HUES64 (cell line): ENCODE data around the gene SNCAIP. TPM values are rescaled to one million over a fixed set of nuclear protein-coding genes. Genes with fewer than 3 reads are reported as not detected.
A peak's percentile ranks its signal among the peaks of the same experiment; 100 is the strongest.

Experiments
- H3K27ac ChIP-seq: 2 replicates; pipeline ENCODE4 v1.7.0; 2013; ENCODE audit warnings: low read depth, low read length, inconsistent platforms
- H3K27me3 ChIP-seq: 2 replicates; pipeline ENCODE4 v1.6.1; 2013; ENCODE audit warnings: mild to moderate bottlenecking, low read length; ENCODE audit not compliant: insufficient read depth
- H3K36me3 ChIP-seq: 2 replicates; pipeline ENCODE4 v1.6.1; 2013; ENCODE audit warnings: mild to moderate bottlenecking, low read length; ENCODE audit not compliant: insufficient read depth
- H3K4me1 ChIP-seq: 2 replicates; pipeline ENCODE4 v1.6.1; 2013; ENCODE audit warnings: mild to moderate bottlenecking, low read length, moderate library complexity; ENCODE audit not compliant: insufficient read depth
- H3K4me3 ChIP-seq: 2 replicates; pipeline ENCODE4 v1.5.1; 2013; ENCODE audit warnings: mild to moderate bottlenecking, low read length, moderate library complexity
- H3K9ac ChIP-seq: 2 replicates; pipeline ENCODE4 v1.6.1; 2013; ENCODE audit warnings: mild to moderate bottlenecking, low read depth, low read length
- H3K9me3 ChIP-seq: 2 replicates; pipeline ENCODE4 v1.6.1; 2013; ENCODE audit warnings: low read depth, low read length; ENCODE audit not compliant: insufficient read depth
- WGBS: fragments of 150-250, 120-280 bp; methylation state at CpG from one replicate; pipeline ENCODE4 v1.1.7; 2013; ENCODE audit warnings: missing lambda C conversion rate; 5-methylcytosine and 5-hydroxymethylcytosine counted together
- polyA plus RNA-seq, 2 experiments: library from polyadenylated mRNA; stranded (reverse); fragments of 50-300 nt; gene quantifications; one replicate each; pipeline ENCODE4 v1.2.3, GENCODE V29; 2013

SNCAIP gene
- 4.4 TPM for polyA plus RNA-seq (2013, experiment 1 of 2)
- 5.8 TPM for polyA plus RNA-seq (2013, experiment 2 of 2)

DNA sequence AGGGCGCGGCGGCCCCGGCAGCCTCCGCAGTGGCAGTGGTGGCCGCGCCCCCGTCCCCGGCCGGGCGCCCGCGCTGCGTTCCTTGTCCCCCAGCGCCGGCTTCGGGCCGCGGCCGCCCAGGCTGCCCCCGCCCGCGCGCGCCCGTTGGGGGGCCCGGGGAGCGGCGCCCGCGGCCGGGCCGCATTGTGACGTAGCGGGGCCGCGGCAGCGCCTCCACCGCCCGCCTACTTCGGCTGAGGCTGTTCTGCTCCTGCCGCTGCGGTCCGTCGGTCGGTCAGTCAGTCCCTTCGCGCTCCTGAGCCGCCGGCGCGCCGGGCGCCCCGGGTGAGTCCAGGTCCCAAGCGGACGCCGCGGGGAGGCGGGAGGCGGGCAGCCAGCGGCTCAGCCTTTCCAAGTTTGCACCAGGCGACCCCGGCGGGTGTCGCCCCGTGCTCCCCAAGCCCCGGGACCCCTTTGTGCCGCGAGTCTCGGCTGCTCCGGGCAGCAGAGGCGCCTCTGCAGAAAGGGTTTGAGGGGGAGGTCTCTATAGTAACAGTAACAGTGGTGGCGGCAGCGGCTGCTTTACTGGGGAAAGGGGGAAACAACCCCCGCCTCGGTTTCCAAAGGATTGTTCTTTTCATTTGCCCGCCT lies at the start of gene SNCAIP:
SNCAIP (plus strand) TSS at position 277 of the 630 bp plus-strand sequence. CDS start 78,898 bp downstream, outside the sequence.
- WGBS, result under 1% methylated on average over 78 of the region's 78 CpGs
- H3K4me3 ChIP-seq, result peak within 1 kb of the TSS; percentile 64

DNA sequence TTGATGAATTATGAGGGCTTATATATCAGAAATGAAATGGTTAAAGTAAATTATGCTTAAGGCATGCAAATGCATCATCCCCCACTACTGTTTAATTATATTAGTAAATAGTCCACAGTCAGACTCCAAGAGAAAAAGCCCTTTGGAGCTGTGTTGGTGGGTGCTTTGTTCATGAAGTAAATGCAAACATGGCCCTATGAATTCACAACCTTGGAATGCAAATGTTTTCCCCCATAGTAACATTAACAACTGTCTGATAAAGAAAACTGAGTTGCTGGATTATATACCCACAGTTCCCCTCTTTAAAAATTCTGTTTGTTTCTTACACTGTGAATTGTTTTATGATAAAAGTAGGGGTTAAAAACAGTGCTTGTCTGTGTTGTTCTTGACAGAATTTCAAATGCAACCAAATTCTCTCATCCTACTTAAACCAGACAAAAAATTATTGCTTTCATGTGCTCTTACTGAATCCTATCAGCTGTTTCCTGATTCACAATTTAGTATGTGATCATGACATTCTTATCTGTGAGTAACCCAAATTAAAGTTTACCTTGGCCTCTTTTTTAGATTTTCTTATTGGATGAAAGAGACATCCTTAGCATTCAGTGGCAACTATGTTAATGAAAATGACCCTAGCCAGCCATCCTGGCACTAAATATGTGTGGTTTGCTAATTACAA lies 48.5 kb upstream of the SNCAIP start:
- no peak overlapping the region for H3K27ac ChIP-seq
- no peak overlapping the region for H3K4me3 ChIP-seq
- H3K4me1 ChIP-seq, result 0 out of 2 replicates have a peak, but pooled peaks cover 7% of the 10 kb centered on the region
- H3K9me3 ChIP-seq, result no peaks in the 10 kb centered on the region
- H3K9ac ChIP-seq, result no peak overlapping the region
- no peaks in the 10 kb centered on the region for H3K36me3 ChIP-seq
- H3K27me3 ChIP-seq, result no peaks in the 10 kb centered on the region

More for the DNA sequence above, at the start of gene SNCAIP:
- Histone ChIP-seq H3K27ac (no peak within 1 kb of the TSS), H3K9me3 (no peaks in the 10 kb centered on the region), H3K27me3 (peaks cover 49% of the 10 kb centered on the region), H3K9ac (peak within 1 kb of the TSS; percentile 54; the same call in 1 of the 2 replicates), H3K4me1 (peaks cover 16% of the 10 kb centered on the region; the same call in 1 of the 2 replicates), H3K36me3 (no peaks in the 10 kb centered on the region)

DNA sequence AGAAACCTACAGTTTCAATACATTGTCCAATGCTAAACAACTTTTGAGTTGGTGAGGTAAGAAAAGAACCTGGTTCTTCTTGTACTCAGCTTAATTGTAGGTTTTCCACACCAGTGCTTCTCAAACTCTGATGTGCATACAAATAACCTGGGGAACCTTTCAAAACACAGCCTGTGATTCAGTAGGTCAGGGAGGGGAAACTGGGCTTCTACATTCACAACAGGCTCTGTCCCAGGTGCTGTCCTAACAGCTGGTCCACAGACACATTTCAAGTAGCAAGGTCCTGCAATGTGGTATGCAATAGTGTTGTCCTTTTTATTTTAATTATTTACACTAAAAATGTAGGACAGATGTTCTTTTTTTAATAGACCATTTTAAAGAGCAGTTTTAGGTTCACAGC lies 47.4 kb upstream of the SNCAIP start:
- no peak overlapping the region for H3K9ac ChIP-seq
- H3K4me1 ChIP-seq, result 0 out of 2 replicates have a peak, but pooled peaks cover 7% of the 10 kb centered on the region
- H3K9me3 ChIP-seq, result no peaks in the 10 kb centered on the region
- no peak overlapping the region for H3K27ac ChIP-seq
- H3K36me3 ChIP-seq, result no peaks in the 10 kb centered on the region
- H3K27me3 ChIP-seq, result no peaks in the 10 kb centered on the region
- no peak overlapping the region for H3K4me3 ChIP-seq

GRCh38 chr5:122267185-122267584 lies 44.9 kb upstream of the SNCAIP start:
- no peaks in the 10 kb centered on the region for H3K9me3 ChIP-seq
- no peak overlapping the region for H3K4me3 ChIP-seq
- H3K27me3 ChIP-seq, result no peaks in the 10 kb centered on the region
- H3K9ac ChIP-seq, result no peak overlapping the region
- no peaks in the 10 kb centered on the region for H3K36me3 ChIP-seq
- no peak overlapping the region for H3K27ac ChIP-seq
- 87% methylated on average over 6 of the region's 6 CpGs for WGBS
- H3K4me1 ChIP-seq, result 0 out of 2 replicates have a peak, but pooled peaks cover 7% of the 10 kb centered on the region

- no peak overlapping the region for H3K9ac ChIP-seq
- H3K36me3 ChIP-seq, result no peaks in the 10 kb centered on the region
- 91% methylated on average over 1 of the region's 1 CpG for WGBS
- no peak overlapping the region for H3K27ac ChIP-seq
- H3K9me3 ChIP-seq, result no peaks in the 10 kb centered on the region
- no peak overlapping the region for H3K4me3 ChIP-seq
- H3K4me1 ChIP-seq, result no peaks in the 10 kb centered on the region
- H3K27me3 ChIP-seq, result no peaks in the 10 kb centered on the region
Measured at GRCh38 chr5:122273696-122274095, 38.3 kb upstream of the SNCAIP start.

GRCh38 chr5:122283592-122283991 lies 28.4 kb upstream of the SNCAIP start:
- Histone ChIP-seq H3K36me3 (no peaks in the 10 kb centered on the region), H3K27me3 (no peaks in the 10 kb centered on the region), H3K4me3 (no peak overlapping the region), H3K4me1 (peaks cover 2% of the 10 kb centered on the region; the same call in 1 of the 2 replicates), H3K27ac (no peak overlapping the region), H3K9me3 (no peaks in the 10 kb centered on the region), H3K9ac (no peak overlapping the region)
- WGBS, result 100% methylated on average over 3 of the region's 3 CpGs

- WGBS, result 54% methylated on average over 4 of the region's 4 CpGs
- peaks cover 19% of the 10 kb centered on the region for H3K4me1 ChIP-seq
- H3K9ac ChIP-seq, result no peak overlapping the region
Measured at GRCh38 chr5:122286541-122286940, 25.5 kb upstream of the SNCAIP start.

DNA sequence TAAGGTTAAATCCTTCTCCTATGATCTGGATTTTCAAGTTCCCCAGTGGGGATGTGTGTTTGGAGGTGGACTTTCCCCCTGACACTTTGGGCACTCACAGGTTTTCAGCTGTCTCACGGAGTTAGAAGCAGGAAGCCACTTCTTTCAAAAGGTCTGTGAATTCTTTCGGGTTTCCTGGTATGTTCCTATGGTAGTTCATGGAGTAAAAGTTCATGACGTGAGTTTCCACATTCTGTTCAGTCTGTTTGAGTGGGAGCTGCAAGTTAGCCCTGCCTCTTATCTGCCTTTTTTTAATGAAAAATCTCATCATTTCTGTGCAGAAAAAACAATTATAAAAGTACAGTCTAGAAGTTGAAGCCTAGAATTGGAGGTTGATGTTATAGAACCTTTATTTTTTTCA lies 24.9 kb upstream of the SNCAIP start:
- no peak overlapping the region for H3K4me3 ChIP-seq
- 71% methylated on average over 3 of the region's 3 CpGs for WGBS
- peaks cover 25% of the 10 kb centered on the region for H3K4me1 ChIP-seq
- H3K9ac ChIP-seq, result no peak overlapping the region
- H3K27me3 ChIP-seq, result no peaks in the 10 kb centered on the region
- no peak overlapping the region for H3K27ac ChIP-seq
- no peaks in the 10 kb centered on the region for H3K36me3 ChIP-seq
- no peaks in the 10 kb centered on the region for H3K9me3 ChIP-seq

More at GRCh38 chr5:122286541-122286940, 25.5 kb upstream of the SNCAIP start:
- H3K27me3 ChIP-seq, result no peaks in the 10 kb centered on the region
- H3K9me3 ChIP-seq, result no peaks in the 10 kb centered on the region
- H3K27ac ChIP-seq, result no peak overlapping the region
- H3K36me3 ChIP-seq, result no peaks in the 10 kb centered on the region
- no peak overlapping the region for H3K4me3 ChIP-seq

DNA sequence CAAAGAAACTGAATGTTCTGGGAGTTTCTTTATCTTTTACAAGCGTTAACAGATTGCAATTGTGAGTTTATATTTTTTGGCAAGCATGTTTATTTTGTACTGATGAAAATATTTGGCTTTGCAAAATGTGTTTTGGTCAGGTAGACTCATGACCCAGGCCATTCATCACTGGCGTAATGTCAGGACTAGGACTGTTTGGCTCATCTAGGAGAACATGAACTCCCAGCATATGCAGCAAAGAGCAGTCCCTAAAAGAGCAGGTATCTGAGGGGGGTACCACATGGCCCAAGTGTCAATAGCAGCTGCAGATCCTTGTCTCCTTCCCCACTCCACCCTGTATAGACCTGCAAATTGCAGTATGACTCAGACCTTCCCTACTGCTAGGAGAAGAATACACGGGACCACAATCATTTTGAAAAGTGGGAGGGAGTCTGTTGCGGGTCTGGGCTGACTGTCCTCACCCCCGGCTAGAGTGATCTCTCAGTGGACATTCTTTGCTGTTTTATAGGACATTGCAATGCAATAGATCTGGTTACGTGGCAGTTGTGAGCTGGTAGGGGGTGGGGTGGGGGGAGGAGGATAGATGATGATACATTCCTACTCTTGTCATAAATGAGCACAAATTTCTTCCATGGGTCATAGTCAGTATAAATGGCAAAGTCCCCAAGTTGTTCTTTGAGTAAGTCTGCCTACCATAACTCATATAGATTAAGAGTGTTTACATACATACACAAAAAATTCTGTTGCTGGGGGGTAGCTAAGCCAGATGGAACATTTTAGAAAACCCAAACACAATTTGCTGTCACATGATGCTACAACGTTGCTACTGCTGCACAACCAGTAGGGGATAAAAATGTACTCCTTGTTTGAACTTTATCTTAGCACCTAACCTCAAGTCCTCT lies 20.8 kb upstream of the SNCAIP start:
- Histone ChIP-seq H3K4me3 (no peak overlapping the region), H3K27me3 (no peaks in the 10 kb centered on the region), H3K9ac (no peak overlapping the region), H3K9me3 (no peaks in the 10 kb centered on the region), H3K27ac (no peak overlapping the region), H3K4me1 (peaks cover 33% of the 10 kb centered on the region), H3K36me3 (no peaks in the 10 kb centered on the region)
- WGBS, result 53% methylated on average over 7 of the region's 7 CpGs

DNA sequence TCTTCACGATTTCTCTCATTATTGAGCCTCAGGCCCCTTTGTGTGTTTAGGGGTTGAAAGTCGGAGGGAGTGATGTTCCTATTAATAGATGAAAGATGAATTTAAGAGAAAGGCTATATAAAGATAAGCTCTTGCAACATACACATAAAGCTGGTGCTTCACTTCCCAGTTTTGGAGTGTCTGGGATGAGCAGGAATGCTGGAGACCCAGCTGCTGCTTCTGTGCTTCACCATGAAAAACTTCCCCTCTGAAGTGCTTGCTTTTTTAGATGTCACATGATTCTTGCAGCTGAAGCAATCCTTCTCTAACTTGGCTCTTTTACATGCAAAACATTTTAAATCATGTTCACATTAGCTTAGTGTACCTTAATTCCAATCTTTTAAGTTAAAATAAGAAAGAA lies 19.7 kb upstream of the SNCAIP start:
- no peaks in the 10 kb centered on the region for H3K9me3 ChIP-seq
- 79% methylated on average over 2 of the region's 2 CpGs for WGBS
- H3K36me3 ChIP-seq, result no peaks in the 10 kb centered on the region
- no peak overlapping the region for H3K4me3 ChIP-seq
- no peaks in the 10 kb centered on the region for H3K27me3 ChIP-seq
- no peak overlapping the region for H3K27ac ChIP-seq
- H3K4me1 ChIP-seq, result peaks cover 39% of the 10 kb centered on the region
- no peak overlapping the region for H3K9ac ChIP-seq

- no peak overlapping the region for H3K27ac ChIP-seq
- no peaks in the 10 kb centered on the region for H3K36me3 ChIP-seq
- WGBS, result 61% methylated on average over 2 of the region's 2 CpGs
- no peaks in the 10 kb centered on the region for H3K27me3 ChIP-seq
- peaks cover 35% of the 10 kb centered on the region for H3K4me1 ChIP-seq
- no peak overlapping the region for H3K9ac ChIP-seq
- H3K9me3 ChIP-seq, result no peaks in the 10 kb centered on the region
- no peak overlapping the region for H3K4me3 ChIP-seq
Measured at GRCh38 chr5:122295138-122295537, 16.9 kb upstream of the SNCAIP start.
